K562 (cell line): ENCODE data around the gene AGPAT1. TPM values are rescaled to one million over a fixed set of nuclear protein-coding genes. Genes with fewer than 3 reads are reported as not detected.

Source experiments
- ELF1 ChIP-seq: fragments of 200-800 bp; sonication (Bioruptor generic); IDR thresholded peaks from 2 replicates; pipeline ENCODE4 v1.6.1; 2016; ENCODE audit warnings: missing genetic modification characterization, missing compliant biosample characterization
- GABPA ChIP-seq: fragments of 200-800 bp; sonication (Bioruptor generic); conservative IDR thresholded peaks from 2 replicates; pipeline ENCODE4 v1.6.1; 2016; ENCODE audit warnings: low read depth, missing genetic modification characterization, missing compliant biosample characterization
- GATAD2A ChIP-seq: fragments of 450-650 bp; IDR thresholded peaks from 2 replicates; pipeline ENCODE4 v1.6.1; 2017
- KLF6 ChIP-seq: fragments of 250-450 bp; sonication (Bioruptor Pico); IDR thresholded peaks from 2 replicates; pipeline ENCODE4 v1.4.0; 2020; ENCODE audit warnings: mild to moderate bottlenecking, moderate library complexity, borderline replicate concordance
- LEF1 ChIP-seq: fragments of 450-650 bp; IDR thresholded peaks from 2 replicates; pipeline ENCODE4 v1.6.1; 2016; ENCODE audit warnings: mild to moderate bottlenecking
- NR2C2 ChIP-seq, 2 experiments: fragments of 200-800 bp in 1 of 2; sonication (Bioruptor generic) in 1 of 2; sonication (generic) in 1 of 2; formaldehyde crosslinking in 1 of 2; IDR thresholded peaks; 2 replicates each; pipeline versions ENCODE4 v1.6.1 to v1.8.0; 2016 to 2022; ENCODE audit warnings: mild to moderate bottlenecking in 1 of 2, missing compliant biosample characterization in 1 of 2, missing genetic modification characterization in 1 of 2, missing genetic modification reagents in 1 of 2
- POLR2AphosphoS5 ChIP-seq: IDR thresholded peaks from 2 replicates; pipeline ENCODE4 v1.6.1; 2011; ENCODE audit warnings: mild to moderate bottlenecking, low read depth, low read length, moderate library complexity; ENCODE audit not compliant: control insufficient read depth, insufficient read depth
- TAF9B ChIP-seq: fragments of 450-650 bp; IDR thresholded peaks from 2 replicates; pipeline ENCODE4 v1.6.1; 2018; ENCODE audit warnings: mild to moderate bottlenecking; ENCODE audit not compliant: partially characterized antibody
- ZNF253 ChIP-seq: fragments of 250-450 bp; sonication (Bioruptor Pico); conservative IDR thresholded peaks from 2 replicates; pipeline ENCODE4 v1.6.1; 2021; ENCODE audit warnings: mild to moderate bottlenecking
- ZNF408 ChIP-seq: fragments of 250-450 bp; sonication (Bioruptor Pico); IDR thresholded peaks from 2 replicates; pipeline ENCODE4 v1.4.0; 2020; ENCODE audit warnings: low read depth, mild to moderate bottlenecking, moderate library complexity
- polyA plus RNA-seq, 8 experiments: library from polyadenylated mRNA; depleted of rRNA in 4 of 8; stranded (reverse) in 5 of 8; unstranded in 3 of 8; fragments of >200 nt; fragmentation: Nextera tagmentation in 2 of 8; fragmentation: Illumina TruSeq in 1 of 8; extraction: Ambion mirVana in 2 of 8; extraction: Trizol in 1 of 8; gene quantifications; 2 replicates each; pipeline versions ENCODE4 v1.2.1 to v1.2.3, GENCODE V29; 2011 to 2014; ENCODE audit warnings: inconsistent platforms in 1 of 8, missing spikeins in 1 of 8
- total RNA-seq, 7 experiments: library from RNA; depleted of rRNA in 6 of 7; stranded (reverse); fragments of >200 nt in 6 of 7; fragmentation: Illumina TruSeq in 2 of 7; extraction: Trizol in 2 of 7; gene quantifications; 2 replicates each; pipeline versions ENCODE4 v1.2.1 to v1.2.3, GENCODE V29; 2011 to 2021; ENCODE audit warnings: low replicate concordance in 1 of 7
- TF ChIP-seq, protein P1 (sequence below): fragments of 450-650 bp; IDR thresholded peaks from 2 replicates; pipeline ENCODE4 v1.6.1; 2017; ENCODE audit warnings: antibody characterized with exemption, mild to moderate bottlenecking
- TF ChIP-seq, protein P2 (sequence below), 2 experiments: IDR thresholded peaks; 2 replicates each; pipeline ENCODE4 v1.6.1; 2012; ENCODE audit warnings: improper control_type of control experiment in 2 of 2, low read depth in 2 of 2, low read length in 2 of 2, borderline replicate concordance in 1 of 2
- TF ChIP-seq, protein P3 (sequence below): sonication (generic); formaldehyde crosslinking; IDR thresholded peaks from 2 replicates; pipeline ENCODE4 v1.8.0; 2023; ENCODE audit warnings: mild to moderate bottlenecking, missing genetic modification reagents
- TF ChIP-seq, protein P4 (sequence below): fragments of 250-450 bp; sonication (Bioruptor Pico); IDR thresholded peaks from 2 replicates; pipeline ENCODE4 v1.4.0; 2020
- TF ChIP-seq, protein P5 (sequence below), 3 experiments: fragments of 200-800 bp in 1 of 3; sonication (Bioruptor generic) in 1 of 3; sonication (generic) in 1 of 3; formaldehyde crosslinking in 1 of 3; IDR thresholded peaks; 2 replicates each; pipeline versions ENCODE4 v1.6.1 to v1.8.0; 2016 to 2022; ENCODE audit warnings: mild to moderate bottlenecking in 2 of 3, missing compliant biosample characterization in 2 of 3, missing genetic modification characterization in 2 of 3, missing genetic modification reagents in 1 of 3

AGPAT1 gene
- total and polyA plus RNA-seq, 9 of the 15 experiments (the other 6 are each of a cell fraction or from before 2014, with no cell fraction given), result 37.9 to 176 (median 69.4) TPM

DNA sequence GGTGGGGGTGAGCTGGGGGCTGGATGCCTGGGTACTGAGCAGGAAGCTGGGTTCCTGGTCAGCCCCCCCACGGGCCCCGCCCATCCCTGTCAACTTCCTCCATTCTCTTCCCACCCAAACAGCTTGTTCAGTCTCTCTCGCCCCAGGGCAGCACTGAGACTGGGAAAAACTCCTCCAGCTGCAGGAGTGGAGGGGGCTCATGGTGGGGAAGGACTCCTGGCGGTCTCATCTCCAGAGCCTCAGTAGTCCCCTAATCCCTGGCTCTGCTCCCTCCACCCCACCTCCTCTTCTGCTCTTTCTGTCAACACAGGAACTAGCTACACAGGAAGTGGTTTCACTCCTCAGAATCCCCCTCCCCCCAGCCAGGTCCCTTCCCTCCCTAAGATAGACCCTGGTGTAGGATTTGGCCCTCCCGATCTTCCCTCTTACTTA lies 16.7 kb upstream of the AGPAT1 start, which contains the start of gene GPSM3 (continued):
- TF ChIP-seq, protein P1, sequence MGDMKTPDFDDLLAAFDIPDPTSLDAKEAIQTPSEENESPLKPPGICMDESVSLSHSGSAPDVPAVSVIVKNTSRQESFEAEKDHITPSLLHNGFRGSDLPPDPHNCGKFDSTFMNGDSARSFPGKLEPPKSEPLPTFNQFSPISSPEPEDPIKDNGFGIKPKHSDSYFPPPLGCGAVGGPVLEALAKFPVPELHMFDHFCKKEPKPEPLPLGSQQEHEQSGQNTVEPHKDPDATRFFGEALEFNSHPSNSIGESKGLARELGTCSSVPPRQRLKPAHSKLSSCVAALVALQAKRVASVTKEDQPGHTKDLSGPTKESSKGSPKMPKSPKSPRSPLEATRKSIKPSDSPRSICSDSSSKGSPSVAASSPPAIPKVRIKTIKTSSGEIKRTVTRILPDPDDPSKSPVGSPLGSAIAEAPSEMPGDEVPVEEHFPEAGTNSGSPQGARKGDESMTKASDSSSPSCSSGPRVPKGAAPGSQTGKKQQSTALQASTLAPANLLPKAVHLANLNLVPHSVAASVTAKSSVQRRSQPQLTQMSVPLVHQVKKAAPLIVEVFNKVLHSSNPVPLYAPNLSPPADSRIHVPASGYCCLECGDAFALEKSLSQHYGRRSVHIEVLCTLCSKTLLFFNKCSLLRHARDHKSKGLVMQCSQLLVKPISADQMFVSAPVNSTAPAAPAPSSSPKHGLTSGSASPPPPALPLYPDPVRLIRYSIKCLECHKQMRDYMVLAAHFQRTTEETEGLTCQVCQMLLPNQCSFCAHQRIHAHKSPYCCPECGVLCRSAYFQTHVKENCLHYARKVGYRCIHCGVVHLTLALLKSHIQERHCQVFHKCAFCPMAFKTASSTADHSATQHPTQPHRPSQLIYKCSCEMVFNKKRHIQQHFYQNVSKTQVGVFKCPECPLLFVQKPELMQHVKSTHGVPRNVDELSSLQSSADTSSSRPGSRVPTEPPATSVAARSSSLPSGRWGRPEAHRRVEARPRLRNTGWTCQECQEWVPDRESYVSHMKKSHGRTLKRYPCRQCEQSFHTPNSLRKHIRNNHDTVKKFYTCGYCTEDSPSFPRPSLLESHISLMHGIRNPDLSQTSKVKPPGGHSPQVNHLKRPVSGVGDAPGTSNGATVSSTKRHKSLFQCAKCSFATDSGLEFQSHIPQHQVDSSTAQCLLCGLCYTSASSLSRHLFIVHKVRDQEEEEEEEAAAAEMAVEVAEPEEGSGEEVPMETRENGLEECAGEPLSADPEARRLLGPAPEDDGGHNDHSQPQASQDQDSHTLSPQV, result peak; percentile 77
- TF ChIP-seq GATAD2A (0 out of 2 replicates have a peak, but pooled peaks have one; percentile 22), ZNF408 (CRISPR knock-in tag) (no peak), ZNF253 (CRISPR knock-in tag) (no peak), NR2C2 (CRISPR knock-in tag; IDR thresholded peaks at IDR 0.05) (no peak), NR2C2 (tag; IDR thresholded peaks at IDR 0.05) (peak; percentile 87), KLF6 (peak; percentile 66; the same call in 1 of the 2 replicates), TAF9B (peak; percentile 71), POLR2AphosphoS5 (peak; percentile 54; the same call in 1 of the 2 replicates), ELF1 (tag) (peak; percentile 73; the same call in 1 of the 2 replicates), GABPA (tag) (peak; percentile 92), LEF1 (peak; percentile 91; the same call in 1 of the 2 replicates)
- TF ChIP-seq, protein P2, sequence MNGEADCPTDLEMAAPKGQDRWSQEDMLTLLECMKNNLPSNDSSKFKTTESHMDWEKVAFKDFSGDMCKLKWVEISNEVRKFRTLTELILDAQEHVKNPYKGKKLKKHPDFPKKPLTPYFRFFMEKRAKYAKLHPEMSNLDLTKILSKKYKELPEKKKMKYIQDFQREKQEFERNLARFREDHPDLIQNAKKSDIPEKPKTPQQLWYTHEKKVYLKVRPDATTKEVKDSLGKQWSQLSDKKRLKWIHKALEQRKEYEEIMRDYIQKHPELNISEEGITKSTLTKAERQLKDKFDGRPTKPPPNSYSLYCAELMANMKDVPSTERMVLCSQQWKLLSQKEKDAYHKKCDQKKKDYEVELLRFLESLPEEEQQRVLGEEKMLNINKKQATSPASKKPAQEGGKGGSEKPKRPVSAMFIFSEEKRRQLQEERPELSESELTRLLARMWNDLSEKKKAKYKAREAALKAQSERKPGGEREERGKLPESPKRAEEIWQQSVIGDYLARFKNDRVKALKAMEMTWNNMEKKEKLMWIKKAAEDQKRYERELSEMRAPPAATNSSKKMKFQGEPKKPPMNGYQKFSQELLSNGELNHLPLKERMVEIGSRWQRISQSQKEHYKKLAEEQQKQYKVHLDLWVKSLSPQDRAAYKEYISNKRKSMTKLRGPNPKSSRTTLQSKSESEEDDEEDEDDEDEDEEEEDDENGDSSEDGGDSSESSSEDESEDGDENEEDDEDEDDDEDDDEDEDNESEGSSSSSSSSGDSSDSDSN (IDR thresholded peaks at IDR 0.05; ENCODE audit: borderline replicate concordance in 1 of 2, low read depth in 2 of 2, low read length in 2 of 2), result 0 out of 4 replicates have a peak, but pooled peaks of 1 of the 2 experiments have one; percentile 44
- TF ChIP-seq, protein P3, sequence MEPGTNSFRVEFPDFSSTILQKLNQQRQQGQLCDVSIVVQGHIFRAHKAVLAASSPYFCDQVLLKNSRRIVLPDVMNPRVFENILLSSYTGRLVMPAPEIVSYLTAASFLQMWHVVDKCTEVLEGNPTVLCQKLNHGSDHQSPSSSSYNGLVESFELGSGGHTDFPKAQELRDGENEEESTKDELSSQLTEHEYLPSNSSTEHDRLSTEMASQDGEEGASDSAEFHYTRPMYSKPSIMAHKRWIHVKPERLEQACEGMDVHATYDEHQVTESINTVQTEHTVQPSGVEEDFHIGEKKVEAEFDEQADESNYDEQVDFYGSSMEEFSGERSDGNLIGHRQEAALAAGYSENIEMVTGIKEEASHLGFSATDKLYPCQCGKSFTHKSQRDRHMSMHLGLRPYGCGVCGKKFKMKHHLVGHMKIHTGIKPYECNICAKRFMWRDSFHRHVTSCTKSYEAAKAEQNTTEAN (CRISPR knock-in tag), result no peak
- TF ChIP-seq, protein P4, sequence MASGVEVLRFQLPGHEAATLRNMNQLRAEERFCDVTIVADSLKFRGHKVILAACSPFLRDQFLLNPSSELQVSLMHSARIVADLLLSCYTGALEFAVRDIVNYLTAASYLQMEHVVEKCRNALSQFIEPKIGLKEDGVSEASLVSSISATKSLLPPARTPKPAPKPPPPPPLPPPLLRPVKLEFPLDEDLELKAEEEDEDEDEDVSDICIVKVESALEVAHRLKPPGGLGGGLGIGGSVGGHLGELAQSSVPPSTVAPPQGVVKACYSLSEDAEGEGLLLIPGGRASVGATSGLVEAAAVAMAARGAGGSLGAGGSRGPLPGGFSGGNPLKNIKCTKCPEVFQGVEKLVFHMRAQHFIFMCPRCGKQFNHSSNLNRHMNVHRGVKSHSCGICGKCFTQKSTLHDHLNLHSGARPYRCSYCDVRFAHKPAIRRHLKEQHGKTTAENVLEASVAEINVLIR (CRISPR knock-in tag), result 0 out of 2 replicates have a peak, but pooled peaks have one; percentile 36
- TF ChIP-seq, protein P5, sequence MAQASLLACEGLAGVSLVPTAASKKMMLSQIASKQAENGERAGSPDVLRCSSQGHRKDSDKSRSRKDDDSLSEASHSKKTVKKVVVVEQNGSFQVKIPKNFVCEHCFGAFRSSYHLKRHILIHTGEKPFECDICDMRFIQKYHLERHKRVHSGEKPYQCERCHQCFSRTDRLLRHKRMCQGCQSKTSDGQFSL (CRISPR knock-in tag; IDR thresholded peaks at IDR 0.05), result peak; percentile 93
- TF ChIP-seq, protein P5 (tag; IDR thresholded peaks at IDR 0.05), result peak in 1 of 2 experiments; percentile 78; a peak in 2 of 4 replicates
